Left colon (tissue), 2 donors: ENCODE measurements around the gene CTNNA3. TPM values are rescaled to one million over a fixed set of nuclear protein-coding genes. Genes with fewer than 3 reads are reported as not detected.

ENCODE experiments used
- ATAC-seq: fragments of 200-7000 bp; cut with Tn5 transposase; one replicate; pipeline ENCODE4 v1.9.1; 2020; ENCODE audit warnings: mild to moderate bottlenecking, moderate library complexity
- DNase-seq, 2 donors: peaks; one replicate each; pipeline ENCODE4 v3.0.0-alpha.2; 2020
- intact Hi-C, 2 donors: fragments of 100-400 bp; cut with DNase I in 1 of 2; cut with micrococcal nuclease in 1 of 2; formaldehyde crosslinking; loops; one replicate each; pipeline versions ENCODE4 v1.11.2 to v1.14.0; 2022; cut with DNase I, micrococcal nuclease
- total RNA-seq, 2 donors: library from RNA; stranded (reverse); fragmentation: NEBNext Ultra II Directional; extraction: Animal tissue kit (Norgen Biotek cat#: 25700); gene quantifications; one replicate each; pipeline ENCODE4 v1.2.1, GENCODE V29; 2021
- donor health status: DM: no; HTN: no; CAD: no.
- donor health status: DM: yes; HTN: yes; CAD: no.

CTNNA3 gene
- total RNA-seq, 2 donors from 2014 or later: 0.21 to 1.0 TPM

- intact Hi-C loops: no loop called here
- DNase-seq (no peak), ATAC-seq (no peak)
These were observed 26.0 kb downstream of the CTNNA3 start for GRCh38 chr10:67669978-67670377.

GRCh38 chr10:67668448-67668847 is 27.5 kb downstream of the CTNNA3 start:
- DNase-seq (no peak), ATAC-seq (no peak)
- intact Hi-C loops: no loop called here

DNA sequence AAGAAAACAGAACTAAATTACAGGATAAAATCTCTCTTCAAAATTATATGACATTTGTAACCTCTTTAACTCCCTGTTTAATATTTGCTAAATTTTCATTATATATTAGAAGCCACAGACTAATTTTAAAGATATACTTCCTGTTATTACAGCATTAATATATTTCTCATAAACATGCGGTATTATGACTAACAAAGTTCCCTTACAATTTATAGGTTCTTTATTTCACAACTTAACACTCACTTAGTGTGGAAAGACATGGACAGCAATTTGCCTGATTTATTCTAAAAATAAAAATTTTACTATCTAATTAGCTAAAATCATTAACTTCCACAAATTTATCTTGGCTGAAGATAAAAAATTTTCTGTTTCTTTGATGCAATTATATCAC is 29.0 kb downstream of the CTNNA3 start:
- DNase-seq (no peak), ATAC-seq (no peak)
- intact Hi-C loops: no loop called here

GRCh38 chr10:67666416-67667034 is 29.5 kb downstream of the CTNNA3 start:
- no peak for DNase-seq
- ATAC-seq: no peak
- intact Hi-C loops: no loop called here

DNA sequence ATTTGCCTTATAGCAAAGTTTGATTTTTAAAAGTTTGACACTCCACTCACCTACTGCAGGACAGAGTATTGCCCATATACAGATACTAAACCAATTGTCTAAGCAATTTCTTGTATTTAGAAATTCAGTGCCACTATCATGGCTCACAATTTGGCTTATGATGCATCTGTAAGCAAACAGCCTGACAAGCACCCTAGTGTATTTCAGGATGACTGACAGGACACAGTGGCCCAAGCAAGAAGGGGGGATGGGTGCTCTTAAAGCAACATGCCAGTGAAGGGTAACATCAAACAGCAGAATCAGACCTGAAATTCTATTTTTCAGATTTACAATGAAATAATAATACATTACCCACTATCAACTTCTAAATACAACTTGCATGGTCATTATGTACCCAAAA is 30.5 kb downstream of the CTNNA3 start:
- intact Hi-C loops: no loop called here

GRCh38 chr10:67664942-67665341 is 31.1 kb downstream of the CTNNA3 start:
- no peak for ATAC-seq
- intact Hi-C loops: no loop called here

More for the DNA sequence above, 30.5 kb downstream of the CTNNA3 start:
- ATAC-seq (no peak), DNase-seq (no peak)

DNA sequence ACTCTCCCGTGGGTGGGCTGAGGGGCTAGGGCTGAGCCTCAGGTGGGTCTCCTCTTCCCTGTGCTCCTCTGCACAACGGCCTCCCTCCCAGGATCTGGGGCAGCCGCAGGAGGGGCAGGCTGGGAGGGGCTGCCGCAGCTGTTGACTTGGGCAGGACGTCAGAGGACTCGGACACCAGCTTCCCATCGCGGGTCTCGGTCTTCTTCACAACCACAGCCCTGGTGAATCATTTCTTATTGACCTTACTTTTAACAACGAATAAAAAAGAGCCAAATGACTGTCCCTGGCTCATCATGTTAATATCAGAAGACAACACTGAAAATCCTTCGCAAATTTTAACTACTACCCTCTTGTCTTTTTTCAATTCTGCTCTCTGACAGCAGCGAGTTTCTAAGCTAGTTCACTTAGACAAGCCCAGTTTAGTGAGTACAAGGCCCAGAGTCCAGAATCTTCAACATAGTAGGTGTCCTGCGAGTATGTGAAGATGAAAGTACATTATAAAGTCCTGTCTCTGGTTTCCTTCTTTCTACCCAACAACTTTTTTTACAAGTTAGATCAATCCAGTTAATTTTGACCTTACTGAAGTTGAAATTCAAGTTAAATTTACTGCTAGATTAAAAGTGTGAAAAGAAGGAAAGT is 32.4 kb downstream of the CTNNA3 start:
- DNase-seq (no peak), ATAC-seq (no peak)
- intact Hi-C loops: no loop called here

More at GRCh38 chr10:67664942-67665341, 31.1 kb downstream of the CTNNA3 start:
- DNase-seq: no peak

DNA sequence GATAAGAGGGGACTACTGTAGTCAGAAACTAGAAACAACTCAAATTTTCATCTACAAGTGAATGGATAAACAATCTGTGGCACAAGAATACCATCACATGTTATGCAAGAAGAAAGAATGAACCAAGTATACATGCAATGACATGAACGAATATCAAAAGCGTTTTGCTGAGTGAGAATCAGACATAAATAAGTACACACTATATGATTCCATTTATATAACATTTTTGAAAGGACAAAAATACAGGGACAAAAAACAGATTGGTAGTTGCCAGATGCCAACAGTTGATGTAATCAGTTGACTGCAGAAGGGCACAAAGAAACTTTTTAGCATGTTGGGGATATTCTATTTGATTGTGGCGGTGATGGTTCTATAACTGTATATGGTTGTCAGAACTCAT is 33.6 kb downstream of the CTNNA3 start:
- DNase-seq: no peak
- no peak for ATAC-seq
- intact Hi-C loops: no loop called here

DNA sequence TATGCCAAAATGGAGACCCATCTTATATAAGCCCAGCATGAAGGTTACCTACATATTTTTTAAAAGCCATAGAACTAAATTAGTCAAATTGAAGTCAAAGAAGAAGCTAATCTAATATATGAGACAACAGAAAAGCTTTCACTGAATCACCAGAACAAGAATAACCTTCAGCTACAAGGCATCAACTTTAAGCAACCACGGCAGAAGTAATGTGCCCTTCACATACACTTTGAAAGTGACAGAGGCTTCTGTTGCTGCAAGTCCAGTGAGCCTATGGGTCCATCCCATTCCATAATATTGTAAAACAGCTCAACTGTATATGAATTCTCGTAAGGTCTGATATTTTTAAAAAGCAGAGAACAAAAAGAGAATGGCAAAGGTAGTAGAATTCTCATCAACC is 36.5 kb downstream of the CTNNA3 start:
- ATAC-seq (no peak), DNase-seq (no peak)
- intact Hi-C loops: no loop called here

- no peak for ATAC-seq
- no peak for DNase-seq
- intact Hi-C loops: no loop called here
These were observed 38.2 kb downstream of the CTNNA3 start for GRCh38 chr10:67657775-67658174.

DNA sequence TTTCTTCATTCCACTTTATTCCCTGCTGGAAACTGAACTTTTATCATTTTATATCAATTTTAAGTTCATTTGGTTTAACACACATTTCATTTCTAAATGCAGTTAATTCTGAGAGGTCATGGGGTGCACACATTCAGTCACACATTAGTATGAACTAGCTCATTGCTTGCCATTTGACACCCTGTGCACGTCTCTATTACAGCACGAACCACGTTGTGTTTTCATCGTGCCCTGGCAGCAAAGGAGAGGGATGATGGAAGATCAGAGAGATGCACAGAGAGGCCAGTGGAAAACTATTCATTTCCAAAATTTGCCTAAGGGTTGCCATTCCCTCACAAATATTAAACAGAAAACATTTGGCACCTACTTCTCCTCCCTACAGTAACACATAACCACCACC is 45.4 kb downstream of the CTNNA3 start:
- no peak for ATAC-seq
- intact Hi-C loops: no loop called here

GRCh38 chr10:67648613-67649229 is 47.3 kb downstream of the CTNNA3 start:
- DNase-seq (no peak), ATAC-seq (no peak)
- intact Hi-C loops: no loop called here

More for the DNA sequence above, 45.4 kb downstream of the CTNNA3 start:
- DNase-seq: no peak

GRCh38 chr10:67630904-67631303 is 65.1 kb downstream of the CTNNA3 start:
- ATAC-seq (no peak), DNase-seq (no peak)
- intact Hi-C loops: no loop called here

- ATAC-seq (no peak), DNase-seq (no peak)
- intact Hi-C loops: no loop called here
These were observed 66.5 kb downstream of the CTNNA3 start for GRCh38 chr10:67629461-67629971.

DNA sequence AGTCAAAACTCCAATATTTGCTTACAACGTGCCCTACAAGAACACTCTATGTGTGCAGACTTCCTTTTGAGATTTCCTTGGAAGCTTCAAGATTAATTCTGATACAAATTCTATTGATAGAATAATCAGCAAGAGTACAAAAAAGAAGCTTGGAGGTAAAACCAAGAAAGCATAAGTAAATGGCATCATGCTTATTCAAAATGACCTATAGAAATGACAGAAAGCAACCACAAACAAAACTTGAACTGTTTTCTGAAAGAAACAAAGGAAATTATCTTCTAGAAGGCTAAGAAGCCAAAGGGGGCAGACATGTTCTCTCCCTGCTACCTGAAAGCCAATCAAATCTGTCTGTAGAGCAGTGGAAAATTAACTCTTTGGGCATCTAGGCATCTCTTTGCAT is 73.0 kb downstream of the CTNNA3 start:
- intact Hi-C loops: no loop called here
- no peak for ATAC-seq
- no peak for DNase-seq

GRCh38 chr10:67622511-67622910 is 73.5 kb downstream of the CTNNA3 start:
- ATAC-seq (no peak), DNase-seq (no peak)
- intact Hi-C loops: no loop called here

DNA sequence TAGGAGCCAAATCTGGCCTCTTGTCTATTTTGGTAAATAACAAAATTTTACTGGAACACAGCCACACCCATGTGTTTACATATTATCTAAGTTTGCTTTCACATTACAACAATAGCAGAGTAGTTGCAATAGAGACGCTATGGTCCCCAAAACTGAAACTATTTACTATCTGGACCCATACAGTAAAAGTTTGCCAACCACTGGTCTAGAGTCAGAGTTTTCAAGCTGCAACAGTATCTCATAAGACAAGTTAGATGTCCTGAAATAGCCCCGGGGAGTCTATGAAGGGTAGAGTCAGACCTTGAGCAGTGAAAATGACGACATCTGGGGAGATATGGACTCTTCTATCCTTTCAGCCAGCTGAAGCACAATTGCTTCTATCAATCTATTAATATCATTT is 74.2 kb downstream of the CTNNA3 start:
- ATAC-seq: no peak
- intact Hi-C loops: no loop called here
- DNase-seq: no peak

DNA sequence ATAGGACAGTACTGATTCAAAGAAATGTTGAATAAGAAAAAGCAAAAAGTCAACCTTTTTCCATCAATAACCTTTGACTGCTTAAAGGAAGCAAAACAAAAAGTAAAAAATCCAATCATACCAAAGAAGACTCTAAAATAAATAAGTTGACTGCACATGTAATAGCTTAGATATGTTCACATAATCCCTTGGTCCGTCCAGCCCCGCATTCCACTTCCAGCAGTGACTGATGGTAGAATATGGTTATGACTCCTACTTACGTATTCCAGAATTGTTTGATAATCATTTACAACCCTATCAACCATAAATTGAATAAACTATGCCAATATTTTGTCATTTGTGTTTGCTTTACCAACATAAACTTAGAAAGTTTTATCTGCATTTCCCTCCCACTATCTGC is 77.9 kb downstream of the CTNNA3 start:
- intact Hi-C loops: no loop called here
- DNase-seq (no peak), ATAC-seq (no peak)

DNA sequence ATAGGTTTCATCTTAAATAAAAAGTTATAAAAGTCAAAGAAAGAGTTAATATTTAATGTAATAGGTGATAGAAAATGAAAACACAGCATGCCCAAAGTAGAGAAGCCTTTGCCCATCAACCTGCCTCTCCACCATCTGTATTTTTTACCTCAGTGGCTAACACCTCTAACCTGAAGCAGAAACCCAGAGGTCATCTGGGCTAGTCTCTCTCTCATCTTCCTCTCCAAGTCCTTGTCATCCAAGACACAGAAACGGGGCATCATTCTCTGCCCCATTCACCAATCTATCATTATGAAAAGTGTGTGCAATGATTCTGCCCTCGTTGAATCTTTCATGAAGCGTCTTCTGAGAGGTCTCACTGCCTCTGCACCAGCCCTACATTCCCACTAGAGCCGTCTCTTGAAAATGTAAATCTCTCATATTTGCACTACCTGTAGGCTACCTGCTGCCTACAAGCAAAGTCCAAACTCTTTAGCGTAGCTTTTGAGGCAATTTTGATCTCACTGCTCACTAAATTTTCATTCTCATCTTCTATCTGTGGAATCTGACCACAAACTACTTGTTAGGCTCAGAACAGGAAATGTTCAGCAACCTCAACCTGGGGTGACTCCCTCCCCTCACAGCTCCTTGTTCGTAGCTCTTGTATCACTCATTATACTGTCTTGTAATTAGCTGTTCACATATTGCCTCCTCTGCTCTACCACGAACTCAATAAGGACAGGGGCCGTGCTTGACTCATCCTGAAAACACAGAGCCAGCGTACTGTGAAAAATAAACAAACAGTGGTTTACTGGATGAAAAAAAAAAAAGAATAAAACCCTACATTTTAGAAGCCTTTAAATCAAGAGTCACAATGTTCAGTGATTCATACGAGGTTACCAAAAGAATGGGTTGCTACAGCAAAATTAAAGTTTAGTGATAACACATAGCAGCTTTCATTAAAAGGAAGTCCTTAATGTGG is 83.1 kb downstream of the CTNNA3 start:
- ATAC-seq (no peak), DNase-seq (no peak)
- intact Hi-C loops: no loop called here
